Smooth muscle cell (in vitro differentiated cells): ENCODE measurements around the gene TMEM151A. TPM values are rescaled to one million over a fixed set of nuclear protein-coding genes. Genes with fewer than 3 reads are reported as not detected.

Source experiments
- DNase-seq: peaks from one replicate; lab custom pipeline; 2025; ENCODE audit not compliant: unreplicated experiment; lab: John Stamatoyannopoulos, UW
- H2AFZ ChIP-seq: fragments of 200-600 bp; sonication (generic); 2 replicates; pipeline ENCODE4 v1.6.0; 2016; ENCODE audit warnings: antibody characterized with exemption, low read depth, mild to moderate bottlenecking
- H3F3A ChIP-seq: fragments of 200-600 bp; sonication (generic); 2 replicates; pipeline ENCODE4 v1.6.0; 2017; ENCODE audit warnings: antibody characterized with exemption, low read depth
- H3K27ac ChIP-seq: fragments of 200-600 bp; sonication (generic); 2 replicates; pipeline ENCODE4 v1.5.1; 2016; ENCODE audit warnings: low read depth, mild to moderate bottlenecking
- H3K27me3 ChIP-seq: fragments of 200-600 bp; sonication (generic); 2 replicates; pipeline ENCODE4 v1.6.1; 2016; ENCODE audit warnings: low read depth, mild to moderate bottlenecking
- H3K36me3 ChIP-seq: fragments of 200-600 bp; sonication (generic); 2 replicates; pipeline ENCODE4 v1.5.1; 2016; ENCODE audit warnings: low read depth
- H3K4me1 ChIP-seq: fragments of 200-600 bp; sonication (generic); 2 replicates; pipeline ENCODE4 v1.5.1; 2016; ENCODE audit warnings: low read depth
- H3K4me2 ChIP-seq: fragments of 200-600 bp; sonication (generic); 2 replicates; pipeline ENCODE4 v1.6.0; 2016; ENCODE audit warnings: mild to moderate bottlenecking
- H3K4me3 ChIP-seq: fragments of 200-600 bp; sonication (generic); 2 replicates; pipeline ENCODE4 v1.5.1; 2016; ENCODE audit warnings: mild to moderate bottlenecking
- H3K79me2 ChIP-seq: fragments of 200-600 bp; sonication (generic); 2 replicates; pipeline ENCODE4 v1.6.0; 2016; ENCODE audit warnings: low read depth, mild to moderate bottlenecking
- H3K9ac ChIP-seq: fragments of 200-600 bp; sonication (generic); 2 replicates; pipeline ENCODE4 v1.6.0; 2016; ENCODE audit warnings: low read depth
- H3K9me3 ChIP-seq: fragments of 200-600 bp; sonication (generic); replicated peaks from 2 replicates; pipeline ENCODE4 v1.5.1; 2016; ENCODE audit warnings: low read depth
- H4K20me1 ChIP-seq: fragments of 200-600 bp; sonication (generic); 2 replicates; pipeline ENCODE4 v1.6.0; 2016; ENCODE audit warnings: low read depth
- CTCF ChIP-seq: fragments of 200-600 bp; sonication (generic); IDR thresholded peaks from 2 replicates; pipeline ENCODE4 v1.5.1; 2017; ENCODE audit warnings: borderline replicate concordance, mild to moderate bottlenecking, antibody characterized with exemption; ENCODE audit not compliant: insufficient read depth, poor library complexity, severe bottlenecking
- WGBS: methylation state at CpG from one replicate; pipeline ENCODE4 v1.1.7; 2016; ENCODE audit warnings: low lambda C conversion rate; 5-methylcytosine and 5-hydroxymethylcytosine counted together
- polyA plus RNA-seq: library from polyadenylated mRNA; unstranded; fragments of >200 nt; fragmentation: Nextera tagmentation; extraction: Ambion mirVana; gene quantifications from 2 replicates; pipeline ENCODE4 v1.2.1, GENCODE V29; 2016
- total RNA-seq: library from RNA; depleted of rRNA; stranded (reverse); fragments of >200 nt; gene quantifications from 2 replicates; pipeline ENCODE4 v1.2.3, GENCODE V29; 2014

The TMEM151A gene
- total and polyA plus RNA-seq, 2 experiments from 2014 or later: 0.18 to 0.64 TPM

GRCh38 chr11:66313321-66314185 is 21.9 kb downstream of the TMEM151A start:
- DNase-seq: no peak
- peak overlapping the region; percentile 88 for H3K4me2 ChIP-seq
- peaks cover 28% of the 10 kb centered on the region for H3K79me2 ChIP-seq
- H3F3A ChIP-seq: peaks cover 42% of the 10 kb centered on the region
- H3K27me3 ChIP-seq: no peaks in the 10 kb centered on the region
- no peaks in the 10 kb centered on the region for H3K36me3 ChIP-seq
- H3K4me3 ChIP-seq: peak overlapping the region; percentile 47
- H3K9ac ChIP-seq: peak overlapping the region; percentile 81
- no peaks in the 10 kb centered on the region for H3K9me3 ChIP-seq
- H2AFZ ChIP-seq: no peak overlapping the region
- peaks cover 43% of the 10 kb centered on the region for H3K4me1 ChIP-seq
- H4K20me1 ChIP-seq: peaks cover 4% of the 10 kb centered on the region
- 20% methylated on average over 23 of the region's 38 CpGs for WGBS
- TF ChIP-seq CTCF: peak; percentile 24
- H3K27ac ChIP-seq: peak overlapping the region; percentile 97

DNA sequence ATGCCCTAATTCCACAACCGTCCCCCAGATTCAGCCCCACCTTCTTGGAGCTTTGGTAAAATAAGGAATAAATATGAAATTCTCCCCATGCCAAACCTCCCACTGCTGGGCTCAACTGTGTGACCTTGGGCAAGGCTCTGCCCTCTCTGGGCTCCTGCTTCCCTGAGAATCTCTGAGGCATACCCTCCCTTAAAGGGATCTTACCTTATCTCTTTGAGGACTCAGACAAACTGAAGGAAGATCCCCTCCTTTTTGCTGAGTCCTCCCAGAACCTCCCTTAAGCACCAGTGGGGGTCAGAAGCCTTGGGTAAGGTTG is 22.4 kb downstream of the TMEM151A start:
- peak overlapping the region; percentile 81 for H3K9ac ChIP-seq

DNA sequence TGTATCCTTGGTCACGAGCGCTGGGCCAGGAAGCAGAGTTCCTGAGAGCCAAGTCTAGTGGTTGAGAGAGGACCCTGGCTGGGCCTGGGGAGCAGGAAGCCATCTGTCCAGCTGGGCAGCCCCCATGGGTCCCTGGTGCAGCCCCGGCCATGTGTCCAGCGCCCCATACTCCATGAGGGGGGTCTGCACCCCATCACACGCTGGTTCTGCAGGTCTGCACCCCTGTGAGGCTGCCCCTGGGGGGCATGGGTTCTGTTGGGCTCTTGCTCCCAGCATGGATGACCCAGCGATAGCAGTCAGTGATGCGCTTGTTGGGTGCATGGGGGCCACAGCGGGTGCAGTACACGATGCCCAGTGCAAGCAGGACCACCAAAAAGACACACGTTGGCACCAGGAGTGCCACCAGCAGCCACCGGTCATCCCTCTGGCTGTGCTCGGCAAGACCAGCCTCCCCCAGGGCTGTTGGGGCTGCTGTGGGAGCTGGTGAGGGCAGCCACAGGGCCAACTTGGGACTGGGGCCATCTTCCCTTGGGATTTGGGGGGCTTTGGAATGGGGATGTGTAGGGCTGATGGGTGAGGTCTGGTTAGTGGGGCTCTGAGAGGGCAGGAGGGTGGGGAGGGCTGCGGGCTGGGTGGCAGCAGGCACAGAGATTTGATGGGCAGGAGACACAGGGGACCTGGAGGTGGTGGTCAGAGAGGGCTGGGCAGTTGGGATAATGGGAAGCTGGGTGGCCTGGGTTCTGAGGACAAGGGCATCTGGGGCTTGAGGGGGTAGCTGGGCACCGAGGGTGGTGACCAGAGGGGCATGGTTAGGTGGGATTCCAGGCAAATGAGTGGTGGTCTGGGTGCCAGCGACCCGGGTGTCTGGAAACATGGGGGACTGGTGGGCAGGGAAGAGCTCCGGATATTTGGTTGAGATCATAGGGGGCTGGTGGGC is 23.1 kb downstream of the TMEM151A start:
- H3K79me2 ChIP-seq: peaks cover 28% of the 10 kb centered on the region
- peak overlapping the region; percentile 97 for H3K27ac ChIP-seq
- H3K9ac ChIP-seq: peak overlapping the region; percentile 81
- peak overlapping the region; percentile 47 for H3K4me3 ChIP-seq
- WGBS: 86% methylated on average over 17 of the region's 17 CpGs
- DNase-seq: no peak
- peaks cover 43% of the 10 kb centered on the region for H3K4me1 ChIP-seq
- no peak overlapping the region for H2AFZ ChIP-seq
- TF ChIP-seq CTCF: no peak
- no peaks in the 10 kb centered on the region for H3K36me3 ChIP-seq
- H3K4me2 ChIP-seq: peak overlapping the region; percentile 88
- H3K27me3 ChIP-seq: no peaks in the 10 kb centered on the region
- peaks cover 4% of the 10 kb centered on the region for H4K20me1 ChIP-seq
- no peaks in the 10 kb centered on the region for H3K9me3 ChIP-seq
- H3F3A ChIP-seq: peaks cover 44% of the 10 kb centered on the region

More for the DNA sequence above, 22.4 kb downstream of the TMEM151A start:
- H3K27me3 ChIP-seq: no peaks in the 10 kb centered on the region
- TF ChIP-seq CTCF: no peak
- H4K20me1 ChIP-seq: peaks cover 4% of the 10 kb centered on the region
- peak overlapping the region; percentile 47 for H3K4me3 ChIP-seq
- no peak overlapping the region for H2AFZ ChIP-seq
- WGBS: 37% methylated on average over 1 of the region's 1 CpG
- peak overlapping the region; percentile 97 for H3K27ac ChIP-seq
- no peaks in the 10 kb centered on the region for H3K9me3 ChIP-seq
- peaks cover 43% of the 10 kb centered on the region for H3K4me1 ChIP-seq
- H3K4me2 ChIP-seq: peak overlapping the region; percentile 88
- DNase-seq: no peak
- H3K36me3 ChIP-seq: no peaks in the 10 kb centered on the region
- peaks cover 28% of the 10 kb centered on the region for H3K79me2 ChIP-seq
- peaks cover 44% of the 10 kb centered on the region for H3F3A ChIP-seq
